Measurements from ENCODE around the gene AUTS2. TPM values are rescaled to one million over a fixed set of nuclear protein-coding genes. Genes with fewer than 3 reads are reported as not detected.

AUTS2 gene
- total RNA-seq, 1 experiment from 2014 or later = 38.5 TPM

DNA sequence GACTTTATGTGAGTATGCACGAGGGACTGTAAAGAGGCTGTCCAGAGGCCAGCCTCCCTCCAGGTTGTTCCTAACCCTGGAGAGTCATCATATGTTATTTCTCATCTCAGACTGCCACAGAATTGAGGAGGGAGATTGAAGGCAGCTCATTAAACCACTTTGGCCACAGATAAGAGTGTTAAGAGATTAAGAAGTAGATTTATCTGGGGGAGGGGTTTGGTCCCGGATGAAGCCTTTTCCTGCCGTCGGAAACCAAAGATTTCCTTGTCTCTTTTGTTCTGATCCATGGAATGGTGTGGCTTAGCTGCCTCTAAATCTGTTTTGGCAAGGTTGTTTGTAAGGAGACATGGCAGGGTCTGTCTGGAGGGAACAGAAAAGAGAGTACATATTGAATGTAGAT lies 338.8 kb downstream of the AUTS2 start:
- Histone ChIP-seq H3K4me3 (ENCODE audit: low read length) (no peak overlapping the region), H4K20me1 (ENCODE audit: insufficient read depth, low read depth, low read length) (peaks cover 50% of the 10 kb centered on the region), H3K36me3 (ENCODE audit: insufficient read depth, low read length) (no peaks in the 10 kb centered on the region), H3K4me1 (ENCODE audit: low read length) (no peaks in the 10 kb centered on the region), H3K4me2 (ENCODE audit: low read depth, low read length, poor library complexity, severe bottlenecking) (no peak overlapping the region), H3K9ac (ENCODE audit: low read length) (no peak overlapping the region), H3K9me2 (replicated peaks; ENCODE audit: insufficient read depth, low read length) (no peaks in the 10 kb centered on the region), H3K27ac (ENCODE audit: low read length) (no peak overlapping the region), H2AFZ (ENCODE audit: low read length) (no peak overlapping the region), H3K79me2 (ENCODE audit: low read length) (no peaks in the 10 kb centered on the region), H3K9me3 (ENCODE audit: low read length) (no peaks in the 10 kb centered on the region), H3K27me3 (ENCODE audit: low read length) (no peaks in the 10 kb centered on the region)
- DNase-seq = no peak

DNA sequence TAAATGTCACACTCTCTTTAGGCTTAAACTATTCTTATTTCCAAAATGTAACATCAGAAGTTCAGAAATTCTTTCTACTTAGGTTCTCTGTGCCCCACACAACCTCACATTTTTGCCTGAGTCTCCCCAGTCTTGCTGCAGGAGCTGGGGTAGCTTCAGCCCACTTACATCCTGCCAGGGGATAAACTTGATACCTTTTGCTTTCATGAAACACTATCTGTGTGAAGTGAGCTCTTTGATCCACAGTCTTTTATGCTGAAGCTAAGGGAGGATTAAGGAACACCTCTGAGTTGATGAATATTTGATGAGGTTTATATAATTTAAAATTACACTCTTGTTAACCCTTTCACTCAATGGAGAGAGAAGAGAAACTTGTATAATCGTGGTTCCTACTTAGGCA lies 341.0 kb downstream of the AUTS2 start:
- H3K36me3 ChIP-seq (ENCODE audit: insufficient read depth, low read length) = no peaks in the 10 kb centered on the region
- no peak for DNase-seq
- no peak overlapping the region for H3K4me3 ChIP-seq (ENCODE audit: low read length)
- H3K27me3 ChIP-seq (ENCODE audit: low read length) = no peaks in the 10 kb centered on the region
- no peaks in the 10 kb centered on the region for H3K4me1 ChIP-seq (ENCODE audit: low read length)
- no peaks in the 10 kb centered on the region for H3K9me2 ChIP-seq (replicated peaks; ENCODE audit: insufficient read depth, low read length)
- H3K9ac ChIP-seq (ENCODE audit: low read length) = no peak overlapping the region
- no peak overlapping the region for H3K4me2 ChIP-seq (ENCODE audit: low read depth, low read length, poor library complexity, severe bottlenecking)
- H2AFZ ChIP-seq (ENCODE audit: low read length) = no peak overlapping the region
- no peaks in the 10 kb centered on the region for H3K79me2 ChIP-seq (ENCODE audit: low read length)
- H3K9me3 ChIP-seq (ENCODE audit: low read length) = no peaks in the 10 kb centered on the region
- H4K20me1 ChIP-seq (ENCODE audit: insufficient read depth, low read depth, low read length) = peaks cover 49% of the 10 kb centered on the region
- no peak overlapping the region for H3K27ac ChIP-seq (ENCODE audit: low read length)

- H3K36me3 ChIP-seq (ENCODE audit: insufficient read depth, low read length) = no peaks in the 10 kb centered on the region
- no peak overlapping the region for H3K4me2 ChIP-seq (ENCODE audit: low read depth, low read length, poor library complexity, severe bottlenecking)
- no peak for DNase-seq
- no peaks in the 10 kb centered on the region for H3K79me2 ChIP-seq (ENCODE audit: low read length)
- H2AFZ ChIP-seq (ENCODE audit: low read length) = no peak overlapping the region
- H3K9ac ChIP-seq (ENCODE audit: low read length) = no peak overlapping the region
- H3K4me3 ChIP-seq (ENCODE audit: low read length) = no peak overlapping the region
- no peaks in the 10 kb centered on the region for H3K9me2 ChIP-seq (replicated peaks; ENCODE audit: insufficient read depth, low read length)
- no peaks in the 10 kb centered on the region for H3K27me3 ChIP-seq (ENCODE audit: low read length)
- peaks cover 42% of the 10 kb centered on the region for H4K20me1 ChIP-seq (ENCODE audit: insufficient read depth, low read depth, low read length)
- no peaks in the 10 kb centered on the region for H3K9me3 ChIP-seq (ENCODE audit: low read length)
- no peaks in the 10 kb centered on the region for H3K4me1 ChIP-seq (ENCODE audit: low read length)
- H3K27ac ChIP-seq (ENCODE audit: low read length) = no peak overlapping the region
Observed at GRCh38 chr7:69941077-69941651, 342.9 kb downstream of the AUTS2 start.

GRCh38 chr7:69942573-69942972 lies 344.3 kb downstream of the AUTS2 start:
- Histone ChIP-seq H3K79me2 (ENCODE audit: low read length) (no peaks in the 10 kb centered on the region), H3K9ac (ENCODE audit: low read length) (no peak overlapping the region), H4K20me1 (ENCODE audit: insufficient read depth, low read depth, low read length) (peaks cover 42% of the 10 kb centered on the region), H3K4me1 (ENCODE audit: low read length) (no peaks in the 10 kb centered on the region), H3K4me2 (ENCODE audit: low read depth, low read length, poor library complexity, severe bottlenecking) (no peak overlapping the region), H3K4me3 (ENCODE audit: low read length) (no peak overlapping the region), H2AFZ (ENCODE audit: low read length) (no peak overlapping the region), H3K9me2 (replicated peaks; ENCODE audit: insufficient read depth, low read length) (no peaks in the 10 kb centered on the region), H3K36me3 (ENCODE audit: insufficient read depth, low read length) (no peaks in the 10 kb centered on the region), H3K27ac (ENCODE audit: low read length) (no peak overlapping the region), H3K9me3 (ENCODE audit: low read length) (no peaks in the 10 kb centered on the region), H3K27me3 (ENCODE audit: low read length) (no peaks in the 10 kb centered on the region)
- no peak for DNase-seq

DNA sequence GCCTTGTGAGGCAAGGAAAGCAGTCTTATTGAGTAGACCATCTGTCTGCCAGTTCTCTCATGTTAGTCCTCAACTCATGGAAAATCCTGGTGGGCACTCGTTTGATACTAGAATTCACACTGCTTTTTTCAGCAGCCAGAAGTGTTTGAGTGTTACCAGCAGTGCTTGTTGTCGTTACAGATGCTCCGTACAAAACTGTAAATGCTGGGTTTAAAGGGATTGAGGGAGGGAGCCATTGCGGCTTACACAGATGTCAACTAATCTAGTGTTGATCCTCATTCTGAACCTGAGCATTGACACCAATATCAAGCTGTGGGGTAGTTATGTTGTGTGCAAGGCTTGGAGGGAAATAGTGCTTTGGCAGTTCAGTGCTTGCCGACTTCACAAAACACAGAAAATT lies 348.6 kb downstream of the AUTS2 start:
- H3K4me1 ChIP-seq (ENCODE audit: low read length) = no peaks in the 10 kb centered on the region; the same call in 1 of the 2 replicates
- no peaks in the 10 kb centered on the region for H3K27me3 ChIP-seq (ENCODE audit: low read length)
- no peak overlapping the region for H3K4me2 ChIP-seq (ENCODE audit: low read depth, low read length, poor library complexity, severe bottlenecking)
- H3K9me3 ChIP-seq (ENCODE audit: low read length) = no peaks in the 10 kb centered on the region
- no peak overlapping the region for H3K9ac ChIP-seq (ENCODE audit: low read length)
- no peak overlapping the region for H3K27ac ChIP-seq (ENCODE audit: low read length)
- H3K9me2 ChIP-seq (replicated peaks; ENCODE audit: insufficient read depth, low read length) = no peaks in the 10 kb centered on the region
- H3K79me2 ChIP-seq (ENCODE audit: low read length) = no peaks in the 10 kb centered on the region
- H3K36me3 ChIP-seq (ENCODE audit: insufficient read depth, low read length) = no peaks in the 10 kb centered on the region
- H2AFZ ChIP-seq (ENCODE audit: low read length) = no peak overlapping the region
- no peak for DNase-seq
- H4K20me1 ChIP-seq (ENCODE audit: insufficient read depth, low read depth, low read length) = peaks cover 44% of the 10 kb centered on the region
- no peak overlapping the region for H3K4me3 ChIP-seq (ENCODE audit: low read length)

- no peaks in the 10 kb centered on the region for H3K27me3 ChIP-seq (ENCODE audit: low read length)
- H3K4me1 ChIP-seq (ENCODE audit: low read length) = peaks cover 10% of the 10 kb centered on the region
- no peak overlapping the region for H3K4me2 ChIP-seq (ENCODE audit: low read depth, low read length, poor library complexity, severe bottlenecking)
- no peaks in the 10 kb centered on the region for H3K79me2 ChIP-seq (ENCODE audit: low read length)
- H3K36me3 ChIP-seq (ENCODE audit: insufficient read depth, low read length) = no peaks in the 10 kb centered on the region
- H3K9me2 ChIP-seq (replicated peaks; ENCODE audit: insufficient read depth, low read length) = no peaks in the 10 kb centered on the region
- no peak for DNase-seq
- no peaks in the 10 kb centered on the region for H3K9me3 ChIP-seq (ENCODE audit: low read length)
- no peak overlapping the region for H3K9ac ChIP-seq (ENCODE audit: low read length)
- H4K20me1 ChIP-seq (ENCODE audit: insufficient read depth, low read depth, low read length) = peaks cover 36% of the 10 kb centered on the region; the same call in 1 of the 2 replicates
- H3K4me3 ChIP-seq (ENCODE audit: low read length) = no peak overlapping the region
- H2AFZ ChIP-seq (ENCODE audit: low read length) = no peak overlapping the region
- H3K27ac ChIP-seq (ENCODE audit: low read length) = no peak overlapping the region
Observed at GRCh38 chr7:69947998-69948397, 349.7 kb downstream of the AUTS2 start.

GRCh38 chr7:69949122-69949521 lies 350.8 kb downstream of the AUTS2 start:
- Histone ChIP-seq H3K9me3 (ENCODE audit: low read length) (no peaks in the 10 kb centered on the region), H3K4me2 (ENCODE audit: low read depth, low read length, poor library complexity, severe bottlenecking) (no peak overlapping the region), H3K27me3 (ENCODE audit: low read length) (no peaks in the 10 kb centered on the region), H4K20me1 (ENCODE audit: insufficient read depth, low read depth, low read length) (peaks cover 31% of the 10 kb centered on the region; the same call in 1 of the 2 replicates), H3K9me2 (replicated peaks; ENCODE audit: insufficient read depth, low read length) (no peaks in the 10 kb centered on the region), H3K4me1 (ENCODE audit: low read length) (peaks cover 22% of the 10 kb centered on the region), H3K27ac (ENCODE audit: low read length) (no peak overlapping the region), H3K9ac (ENCODE audit: low read length) (no peak overlapping the region), H3K36me3 (ENCODE audit: insufficient read depth, low read length) (no peaks in the 10 kb centered on the region), H3K79me2 (ENCODE audit: low read length) (no peaks in the 10 kb centered on the region), H2AFZ (ENCODE audit: low read length) (no peak overlapping the region), H3K4me3 (ENCODE audit: low read length) (no peak overlapping the region)
- no peak for DNase-seq

DNA sequence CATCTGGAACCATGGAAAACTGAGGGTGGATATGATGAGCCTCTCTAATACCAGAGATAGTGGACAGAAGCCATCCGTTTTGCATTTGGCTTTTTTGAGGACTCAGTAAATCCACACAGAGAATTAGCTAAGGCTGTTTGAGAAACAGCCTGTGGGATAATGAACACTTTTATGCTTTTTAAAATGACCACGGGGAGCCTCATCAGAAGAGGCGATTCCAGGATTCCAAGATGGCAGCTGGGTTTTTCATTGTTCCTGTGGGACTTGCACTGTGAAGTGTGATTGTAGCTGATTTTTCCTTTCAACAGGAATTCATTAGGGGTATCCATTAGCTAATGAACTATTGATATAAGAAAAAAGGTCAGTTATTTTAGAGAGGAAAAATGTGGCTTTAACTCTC lies 353.2 kb downstream of the AUTS2 start:
- Histone ChIP-seq H3K27me3 (ENCODE audit: low read length) (no peaks in the 10 kb centered on the region), H3K9me2 (replicated peaks; ENCODE audit: insufficient read depth, low read length) (no peaks in the 10 kb centered on the region), H3K9me3 (ENCODE audit: low read length) (no peaks in the 10 kb centered on the region), H3K27ac (ENCODE audit: low read length) (no peak overlapping the region), H3K79me2 (ENCODE audit: low read length) (no peaks in the 10 kb centered on the region), H3K4me2 (ENCODE audit: low read depth, low read length, poor library complexity, severe bottlenecking) (no peak overlapping the region), H3K36me3 (ENCODE audit: insufficient read depth, low read length) (no peaks in the 10 kb centered on the region), H3K4me1 (ENCODE audit: low read length) (peaks cover 29% of the 10 kb centered on the region), H3K9ac (ENCODE audit: low read length) (no peak overlapping the region), H3K4me3 (ENCODE audit: low read length) (no peak overlapping the region), H2AFZ (ENCODE audit: low read length) (no peak overlapping the region), H4K20me1 (ENCODE audit: insufficient read depth, low read depth, low read length) (peaks cover 41% of the 10 kb centered on the region; the same call in 1 of the 2 replicates)
- no peak for DNase-seq

Data from Karpas-422 (cell line).